Activated T-cell treated with anti-CD3 and anti-CD28 coated beads, Interleukin-2, amount 50 U/mL, for 72 hours (primary cell): ENCODE data around the gene INF2. TPM values are rescaled to one million over a fixed set of nuclear protein-coding genes. Genes with fewer than 3 reads are reported as not detected.
A peak's percentile ranks its signal among the peaks of the same experiment; 100 is the strongest.

Experiments used
- ATAC-seq, 2 donors: fragments of 150-1000 bp; cut with Tn5 transposase; replicated peaks in 1 of 2; 2 replicates each; pipeline ENCODE4 v1.10.0; 2021; ENCODE audit warnings: moderate library complexity in 2 of 2, mild to moderate bottlenecking in 1 of 2
- DNase-seq, 2 donors: peaks; one replicate each; pipeline ENCODE4 v3.0.0; 2021 to 2022; ENCODE audit warnings: mixed read lengths in 1 of 2
- H3K27ac Mint-ChIP-seq: one replicate; pipeline ENCODE4 v1.8.0; 2022; ENCODE audit warnings: mild to moderate bottlenecking, moderate library complexity, mixed read lengths
- H3K27me3 Mint-ChIP-seq: one replicate; pipeline ENCODE4 v1.8.0; 2022; ENCODE audit warnings: low read depth, mixed read lengths
- H3K36me3 Mint-ChIP-seq, 2 donors: one replicate each; pipeline ENCODE4 v1.8.0; 2022; ENCODE audit warnings: mixed read lengths in 2 of 2, mild to moderate bottlenecking in 1 of 2; ENCODE audit not compliant: insufficient read depth in 2 of 2
- H3K4me1 Mint-ChIP-seq: one replicate; pipeline ENCODE4 v1.8.0; 2022; ENCODE audit warnings: low read depth, mixed read lengths
- H3K4me3 Mint-ChIP-seq, 2 donors: one replicate each; pipeline ENCODE4 v1.8.0; 2022; ENCODE audit warnings: mild to moderate bottlenecking in 2 of 2, mixed read lengths in 2 of 2, moderate library complexity in 2 of 2
- H3K9me3 Mint-ChIP-seq, 2 donors: one replicate each; pipeline ENCODE4 v1.8.0; 2022; ENCODE audit warnings: mixed read lengths in 2 of 2
- total RNA-seq, 2 donors: library from RNA; stranded (reverse); gene quantifications; one replicate each; pipeline ENCODE4 v1.2.3, GENCODE V29; 2022

The INF2 gene
- total RNA-seq = 10 to 100 TPM; 37.6 to 38.8 TPM

- H3K27me3 Mint-ChIP-seq = no peaks in the 10 kb centered on the region
- ATAC-seq (peak; percentile 72 to 73), DNase-seq (peak; percentile 56 to 65)
- H3K4me3 Mint-ChIP-seq = peak within 1 kb of the TSS; percentile 73 to 83
- H3K4me1 Mint-ChIP-seq = peaks cover 47% of the 10 kb centered on the region
- H3K9me3 Mint-ChIP-seq = no peaks in the 10 kb centered on the region
- no peaks in the 10 kb centered on the region for H3K36me3 Mint-ChIP-seq
- H3K27ac Mint-ChIP-seq = no peak within 1 kb of the TSS
Observed at GRCh38 chr14:104689109-104689880, at the start of gene INF2. Gene INF2 (plus strand): TSS chr14:104689618. CDS start chr14:104701366, 11,748 bp downstream.

- peaks cover 9% of the 10 kb centered on the region for H3K27me3 Mint-ChIP-seq
- H3K4me1 Mint-ChIP-seq = no peaks in the 10 kb centered on the region
- peak; percentile 47 to 60 for DNase-seq
- H3K36me3 Mint-ChIP-seq = no peaks in the 10 kb centered on the region
- H3K27ac Mint-ChIP-seq = no peak overlapping the region
- peak; percentile 74 to 80 for ATAC-seq
- H3K4me3 Mint-ChIP-seq = no peak overlapping the region
- no peaks in the 10 kb centered on the region for H3K9me3 Mint-ChIP-seq
Observed at GRCh38 chr14:104639885-104640548, 49.4 kb upstream of the INF2 start.

GRCh38 chr14:104640681-104641080 lies 48.7 kb upstream of the INF2 start:
- H3K27ac Mint-ChIP-seq = no peak overlapping the region
- ATAC-seq (no peak), DNase-seq (no peak)
- peaks cover 0 to 1% of the 10 kb centered on the region in 2 donors for H3K9me3 Mint-ChIP-seq
- H3K27me3 Mint-ChIP-seq = peaks cover 13% of the 10 kb centered on the region
- no peaks in the 10 kb centered on the region for H3K36me3 Mint-ChIP-seq
- no peaks in the 10 kb centered on the region for H3K4me1 Mint-ChIP-seq
- no peak overlapping the region for H3K4me3 Mint-ChIP-seq

GRCh38 chr14:104641753-104642539 lies 47.5 kb upstream of the INF2 start:
- Mint-ChIP-seq H3K27ac (no peak overlapping the region), H3K4me3 (no peak overlapping the region), H3K27me3 (peaks cover 13% of the 10 kb centered on the region), H3K36me3 (no peaks in the 10 kb centered on the region), H3K4me1 (no peaks in the 10 kb centered on the region), H3K9me3 (peaks cover 0 to 1% of the 10 kb centered on the region in 2 donors)
- ATAC-seq (no peak), DNase-seq (no peak)

GRCh38 chr14:104642540-104642868 lies 46.9 kb upstream of the INF2 start:
- DNase-seq (no peak), ATAC-seq (no peak)
- Mint-ChIP-seq H3K4me3 (no peak overlapping the region), H3K36me3 (no peaks in the 10 kb centered on the region), H3K4me1 (no peaks in the 10 kb centered on the region), H3K27me3 (peaks cover 13% of the 10 kb centered on the region), H3K27ac (no peak overlapping the region), H3K9me3 (peaks cover 0 to 1% of the 10 kb centered on the region in 2 donors)

GRCh38 chr14:104643306-104643705 lies 46.1 kb upstream of the INF2 start:
- H3K36me3 Mint-ChIP-seq = no peaks in the 10 kb centered on the region

GRCh38 chr14:104644091-104644635 lies 45.3 kb upstream of the INF2 start:
- H3K9me3 Mint-ChIP-seq = peaks cover 0 to 1% of the 10 kb centered on the region in 2 donors
- no peak overlapping the region for H3K4me3 Mint-ChIP-seq
- peaks cover 14% of the 10 kb centered on the region for H3K27me3 Mint-ChIP-seq

More at GRCh38 chr14:104643306-104643705, 46.1 kb upstream of the INF2 start:
- DNase-seq (no peak), ATAC-seq (no peak)
- Mint-ChIP-seq H3K9me3 (peaks cover 0 to 1% of the 10 kb centered on the region in 2 donors), H3K4me1 (no peaks in the 10 kb centered on the region), H3K4me3 (no peak overlapping the region), H3K27ac (no peak overlapping the region), H3K27me3 (peaks cover 13% of the 10 kb centered on the region)

GRCh38 chr14:104644656-104645378 lies 44.6 kb upstream of the INF2 start:
- no peaks in the 10 kb centered on the region for H3K36me3 Mint-ChIP-seq
- no peak overlapping the region for H3K27ac Mint-ChIP-seq
- H3K4me3 Mint-ChIP-seq = no peak overlapping the region
- H3K27me3 Mint-ChIP-seq = peaks cover 20% of the 10 kb centered on the region
- no peaks in the 10 kb centered on the region for H3K4me1 Mint-ChIP-seq
- H3K9me3 Mint-ChIP-seq = peaks cover 0 to 1% of the 10 kb centered on the region in 2 donors
- DNase-seq (no peak), ATAC-seq (no peak)

More at GRCh38 chr14:104644091-104644635, 45.3 kb upstream of the INF2 start:
- Mint-ChIP-seq H3K4me1 (no peaks in the 10 kb centered on the region), H3K27ac (no peak overlapping the region), H3K36me3 (no peaks in the 10 kb centered on the region)
- no peak for DNase-seq
- no peak for ATAC-seq

- Mint-ChIP-seq H3K36me3 (no peaks in the 10 kb centered on the region), H3K4me1 (no peaks in the 10 kb centered on the region), H3K9me3 (peaks cover 0 to 1% of the 10 kb centered on the region in 2 donors), H3K4me3 (no peak overlapping the region), H3K27ac (no peak overlapping the region), H3K27me3 (peaks cover 20% of the 10 kb centered on the region)
- ATAC-seq = no peak
- no peak for DNase-seq
Observed at GRCh38 chr14:104647467-104648043, 41.9 kb upstream of the INF2 start.

- H3K4me1 Mint-ChIP-seq = no peaks in the 10 kb centered on the region
- peaks cover 0 to under 1% of the 10 kb centered on the region in 2 donors for H3K9me3 Mint-ChIP-seq
- H3K27ac Mint-ChIP-seq = no peak overlapping the region
- H3K27me3 Mint-ChIP-seq = peaks cover 8% of the 10 kb centered on the region
- peaks cover 0 to 3% of the 10 kb centered on the region in 2 donors for H3K36me3 Mint-ChIP-seq
- ATAC-seq = peak; percentile 82 to 86
- H3K4me3 Mint-ChIP-seq = peak overlapping the region in 1 of 2 donors; percentile 69
- peak; percentile 70 to 77 for DNase-seq
Observed at GRCh38 chr14:104650057-104650980, 39.1 kb upstream of the INF2 start.
